ENCODE data around the gene CAP1. TPM values are rescaled to one million over a fixed set of nuclear protein-coding genes. Genes with fewer than 3 reads are reported as not detected.

CAP1 gene
- total and polyA plus RNA-seq, 10 of the 15 experiments (the other 5 are each of a cell fraction or from before 2014, with no cell fraction given) = 360 to 500 (median 431) TPM

DNA sequence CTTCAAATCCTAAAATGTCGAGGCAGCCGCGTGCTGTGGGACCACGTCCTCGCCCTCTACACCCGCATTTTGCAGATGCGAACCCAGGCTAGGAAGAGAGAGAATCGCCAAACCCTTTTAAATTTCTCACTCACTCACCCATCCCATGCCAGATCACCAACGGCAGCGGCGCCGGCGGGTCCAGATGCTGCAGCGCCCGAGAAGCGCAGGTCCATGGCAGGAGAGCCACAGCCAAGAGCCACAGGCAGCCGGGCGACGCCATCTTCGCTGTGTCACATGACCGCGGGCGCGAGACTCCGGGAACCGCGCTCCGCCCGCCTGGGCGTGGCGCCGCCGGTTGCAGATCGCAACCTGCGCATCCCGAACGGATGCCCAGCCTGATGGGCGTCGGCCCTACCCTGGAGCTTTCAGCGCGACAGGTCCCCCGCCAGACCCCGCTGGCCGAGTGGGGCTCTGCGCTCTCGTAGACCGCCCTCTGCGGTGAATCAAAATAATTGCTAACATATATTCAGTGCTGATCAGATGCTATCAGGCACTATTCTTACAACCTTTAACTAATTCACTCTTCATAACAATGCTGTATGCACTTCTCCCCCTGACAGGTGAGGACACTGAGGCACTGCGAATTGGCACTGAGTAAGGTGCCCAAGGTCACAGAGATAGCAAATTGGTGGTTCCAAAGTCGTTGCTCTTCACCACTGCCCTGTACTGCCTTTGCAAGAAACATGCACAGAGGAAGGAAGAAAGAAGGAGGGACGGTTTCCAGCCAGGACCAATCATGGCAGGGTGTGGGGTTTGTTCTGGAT is 56.7 kb downstream of the CAP1 start, which contains the start of gene PPT1:
Gene PPT1, minus strand, starts transcription at position 276 of the 806 bp plus-strand sequence. Its CDS starts 14 bp downstream, at position 262.
- H3K36me3 ChIP-seq (ENCODE audit: control insufficient read depth in 2 of 2, insufficient read depth in 2 of 2, low read length in 1 of 2) = no peaks in the 10 kb centered on the region; a peak in 1 of 4 replicates
- ChIA-PET CTCF (interaction anchor here (0.9 to 1.2 kb wide), 2 partner anchors 10 to 242 kb away, joined by 4 read pairs; no protein-coding TSS in a partner anchor), SMC1A (ENCODE audit: uncharacterized antibody, unreplicated experiment) (interaction anchor here (0.8 to 1.2 kb wide), 2 partner anchors 14 to 353 kb away, joined by 3 to 6 read pairs; partner anchors contain the start of gene ZFP69B), POLR2A (no interaction called here), RAD21 (ENCODE audit: unreplicated experiment) (no interaction called here)
- peak within 1 kb of the TSS; percentile 76 for H3K4me3 ChIP-seq
- DNase-seq (ENCODE audit: low read depth, low spot score) = peak; percentile 7
- H3K4me2 ChIP-seq (ENCODE audit: control insufficient read depth, insufficient read depth) = peak within 1 kb of the TSS; percentile 95
- ATAC-seq = peak; percentile 98
- intact Hi-C loops (cut with micrococcal nuclease; ENCODE audit: unreplicated experiment) = loop anchor here (10.0 kb wide), 1 partner anchor 308 kb away; no protein-coding TSS in a partner anchor
- peaks cover 4% of the 10 kb centered on the region; the same call in 1 of the 2 replicates for H3K4me1 ChIP-seq (ENCODE audit: control insufficient read depth, insufficient read depth, low read length)
- no peaks in the 10 kb centered on the region for H3K9me3 ChIP-seq (replicated peaks; ENCODE audit: control insufficient read depth, insufficient read depth, low read length)
- H4K20me1 ChIP-seq (ENCODE audit: control insufficient read depth, insufficient read depth) = no peaks in the 10 kb centered on the region
- H2AFZ ChIP-seq (ENCODE audit: control insufficient read depth, low read depth, low read length) = peak within 1 kb of the TSS; percentile 87
- 2% methylated on average over 51 of the region's 51 CpGs for WGBS (ENCODE audit: insufficient coverage, insufficient replicate concordance, low lambda C conversion rate, missing lambda C conversion rate)
- in situ Hi-C loops (cut with MboI) = no loop called here
- H3K27ac ChIP-seq (ENCODE audit: control insufficient read depth, insufficient read depth) = peak within 1 kb of the TSS; percentile 3; the same call in 1 of the 2 replicates
- peaks cover 6% of the 10 kb centered on the region for H3K79me2 ChIP-seq (ENCODE audit: control insufficient read depth, insufficient read depth, low read length)
- no peaks in the 10 kb centered on the region for H3K27me3 ChIP-seq (replicated peaks in 1 of 2; ENCODE audit: control insufficient read depth in 2 of 2, insufficient read depth in 2 of 2, low read length in 1 of 2)
- no TSS peak for BruUV-seq (replicated peaks)
- H3K9ac ChIP-seq (ENCODE audit: control insufficient read depth, insufficient read depth, low read length) = peak within 1 kb of the TSS; percentile 33
- no peak for FAIRE-seq
- TF ChIP-seq CBFB (IDR thresholded peaks at IDR 0.05; ENCODE audit: low read depth) (no peak), ASH2L (IDR thresholded peaks at IDR 0.05; ENCODE audit: borderline replicate concordance, low read depth) (0 out of 2 replicates have a peak, but pooled peaks have one; percentile 77), NFXL1 (IDR thresholded peaks at IDR 0.05; ENCODE audit: borderline replicate concordance) (no peak), EP300 (IDR thresholded peaks at IDR 0.05; ENCODE audit: borderline replicate concordance in 1 of 2, control insufficient read depth in 1 of 2, low read depth in 2 of 2, low read length in 2 of 2) (no peak), NFYB (IDR thresholded peaks at IDR 0.05; ENCODE audit: insufficient read depth, low read depth, low read length) (no peak), WRNIP1 (IDR thresholded peaks at IDR 0.05; ENCODE audit: borderline replicate concordance, low read depth, low read length) (no peak), ZSCAN29 (IDR thresholded peaks at IDR 0.05) (no peak), BCL11A (IDR thresholded peaks at IDR 0.05; ENCODE audit: low read depth, low read length) (no peak), FOXK2 (IDR thresholded peaks at IDR 0.05) (no peak), KLF5 (IDR thresholded peaks at IDR 0.05; ENCODE audit: partially characterized antibody) (no peak), FOS (IDR thresholded peaks at IDR 0.05; ENCODE audit: borderline replicate concordance, extremely low read depth, insufficient read length) (no peak), FOXM1 (IDR thresholded peaks at IDR 0.05; ENCODE audit: low read depth, low read length) (no peak), HCFC1 (IDR thresholded peaks at IDR 0.05; ENCODE audit: low read length) (0 out of 2 replicates have a peak, but pooled peaks have one; percentile 44), POLR2AphosphoS5 (IDR thresholded peaks at IDR 0.05; ENCODE audit: low read length) (peak; percentile 65; the same call in 1 of the 2 replicates), STAT3 (IDR thresholded peaks at IDR 0.05; ENCODE audit: low read depth, low read length) (no peak), ZNF217 (IDR thresholded peaks at IDR 0.05) (no peak), ZBED1 (IDR thresholded peaks at IDR 0.05; ENCODE audit: borderline replicate concordance) (no peak), SREBF2 (IDR thresholded peaks at IDR 0.05; ENCODE audit: low read length) (no peak)
- TF ChIP-seq, protein P1, sequence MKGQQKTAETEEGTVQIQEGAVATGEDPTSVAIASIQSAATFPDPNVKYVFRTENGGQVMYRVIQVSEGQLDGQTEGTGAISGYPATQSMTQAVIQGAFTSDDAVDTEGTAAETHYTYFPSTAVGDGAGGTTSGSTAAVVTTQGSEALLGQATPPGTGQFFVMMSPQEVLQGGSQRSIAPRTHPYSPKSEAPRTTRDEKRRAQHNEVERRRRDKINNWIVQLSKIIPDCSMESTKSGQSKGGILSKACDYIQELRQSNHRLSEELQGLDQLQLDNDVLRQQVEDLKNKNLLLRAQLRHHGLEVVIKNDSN (IDR thresholded peaks at IDR 0.05; ENCODE audit: borderline replicate concordance, extremely low read length, insufficient read depth, low read depth, low read length) = peak; percentile 95
- TF ChIP-seq, protein P2, sequence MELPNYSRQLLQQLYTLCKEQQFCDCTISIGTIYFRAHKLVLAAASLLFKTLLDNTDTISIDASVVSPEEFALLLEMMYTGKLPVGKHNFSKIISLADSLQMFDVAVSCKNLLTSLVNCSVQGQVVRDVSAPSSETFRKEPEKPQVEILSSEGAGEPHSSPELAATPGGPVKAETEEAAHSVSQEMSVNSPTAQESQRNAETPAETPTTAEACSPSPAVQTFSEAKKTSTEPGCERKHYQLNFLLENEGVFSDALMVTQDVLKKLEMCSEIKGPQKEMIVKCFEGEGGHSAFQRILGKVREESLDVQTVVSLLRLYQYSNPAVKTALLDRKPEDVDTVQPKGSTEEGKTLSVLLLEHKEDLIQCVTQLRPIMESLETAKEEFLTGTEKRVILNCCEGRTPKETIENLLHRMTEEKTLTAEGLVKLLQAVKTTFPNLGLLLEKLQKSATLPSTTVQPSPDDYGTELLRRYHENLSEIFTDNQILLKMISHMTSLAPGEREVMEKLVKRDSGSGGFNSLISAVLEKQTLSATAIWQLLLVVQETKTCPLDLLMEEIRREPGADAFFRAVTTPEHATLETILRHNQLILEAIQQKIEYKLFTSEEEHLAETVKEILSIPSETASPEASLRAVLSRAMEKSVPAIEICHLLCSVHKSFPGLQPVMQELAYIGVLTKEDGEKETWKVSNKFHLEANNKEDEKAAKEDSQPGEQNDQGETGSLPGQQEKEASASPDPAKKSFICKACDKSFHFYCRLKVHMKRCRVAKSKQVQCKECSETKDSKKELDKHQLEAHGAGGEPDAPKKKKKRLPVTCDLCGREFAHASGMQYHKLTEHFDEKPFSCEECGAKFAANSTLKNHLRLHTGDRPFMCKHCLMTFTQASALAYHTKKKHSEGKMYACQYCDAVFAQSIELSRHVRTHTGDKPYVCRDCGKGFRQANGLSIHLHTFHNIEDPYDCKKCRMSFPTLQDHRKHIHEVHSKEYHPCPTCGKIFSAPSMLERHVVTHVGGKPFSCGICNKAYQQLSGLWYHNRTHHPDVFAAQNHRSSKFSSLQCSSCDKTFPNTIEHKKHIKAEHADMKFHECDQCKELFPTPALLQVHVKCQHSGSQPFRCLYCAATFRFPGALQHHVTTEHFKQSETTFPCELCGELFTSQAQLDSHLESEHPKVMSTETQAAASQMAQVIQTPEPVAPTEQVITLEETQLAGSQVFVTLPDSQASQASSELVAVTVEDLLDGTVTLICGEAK (IDR thresholded peaks at IDR 0.05; ENCODE audit: borderline replicate concordance) = no peak
